Stimulated activated CD8-positive, alpha-beta memory T cell treated with anti-CD3 and anti-CD28 coated beads, Interleukin-7, amount 100 ng/mL, for 4 hours (primary cell): Measurements from ENCODE around the gene WWC2.
"Not testable (repeated sequence)": the region's sequence is repeated elsewhere in the genome, so short reads cannot be mapped to it uniquely, and the experiment has no call there.

Experiments used
- DNase-seq, 2 donors: peaks; one replicate each; pipeline ENCODE4 v3.0.0-alpha.2; 2020; ENCODE audit warnings: low read depth in 2 of 2

Gene WWC2

DNA sequence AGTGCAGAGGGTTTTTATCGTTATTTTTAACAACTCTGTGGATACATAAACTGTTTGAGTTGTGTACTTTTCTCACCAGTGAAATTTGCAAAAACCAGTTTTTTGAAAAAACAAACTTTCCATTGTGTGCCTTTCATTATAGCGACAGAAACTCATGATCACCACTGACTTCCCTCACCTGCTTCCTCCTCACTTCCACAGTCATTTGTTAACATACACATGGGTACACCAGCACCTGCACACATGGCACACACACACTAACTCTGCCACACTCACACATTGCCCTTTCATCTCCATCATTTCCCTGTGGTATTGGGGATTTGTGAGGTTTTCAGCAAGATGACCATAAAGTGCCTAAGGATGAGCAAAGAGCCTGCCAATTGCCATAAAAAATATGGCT, 200.4 kb downstream of the WWC2 start:
- no peak for DNase-seq

DNA sequence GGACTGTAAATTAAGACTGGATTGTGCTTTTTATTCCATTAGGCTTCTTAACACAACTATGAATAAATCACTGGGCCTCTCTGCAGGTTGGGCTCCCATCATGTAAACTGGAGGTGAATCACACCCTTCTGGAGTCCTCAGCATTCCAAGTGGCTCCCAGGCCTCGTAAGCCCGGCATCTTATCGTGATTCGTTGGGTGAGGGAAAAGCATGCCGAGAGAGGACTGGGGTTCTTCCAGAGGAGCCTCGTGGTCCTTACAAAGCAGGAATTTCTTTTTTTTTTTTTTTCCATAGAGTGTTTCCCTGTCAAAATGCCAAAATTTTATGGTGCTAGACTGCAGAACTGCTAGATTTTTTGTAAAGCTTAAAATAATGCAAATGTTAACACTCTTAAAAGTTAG, 201.0 kb downstream of the WWC2 start:
- DNase-seq = no peak

DNA sequence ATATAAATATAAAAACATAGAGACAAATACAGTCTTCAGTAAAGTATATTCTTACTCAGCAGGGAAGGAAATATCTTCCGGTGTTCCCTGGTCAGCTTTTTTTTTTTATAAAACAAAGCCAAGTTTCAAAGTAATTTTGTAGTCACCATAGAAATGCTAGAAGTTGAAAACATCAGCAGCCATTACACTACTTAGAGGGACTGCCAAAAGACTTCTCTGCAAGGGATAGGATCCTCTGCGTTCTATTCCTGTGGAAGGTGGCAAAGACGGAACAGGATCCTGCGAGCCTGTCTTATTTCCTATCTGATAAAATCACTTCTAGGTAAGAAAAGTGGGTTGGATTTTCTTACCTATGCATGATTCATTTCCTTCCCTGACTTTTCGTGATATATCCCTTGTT, 201.6 kb downstream of the WWC2 start:
- DNase-seq = no peak

DNA sequence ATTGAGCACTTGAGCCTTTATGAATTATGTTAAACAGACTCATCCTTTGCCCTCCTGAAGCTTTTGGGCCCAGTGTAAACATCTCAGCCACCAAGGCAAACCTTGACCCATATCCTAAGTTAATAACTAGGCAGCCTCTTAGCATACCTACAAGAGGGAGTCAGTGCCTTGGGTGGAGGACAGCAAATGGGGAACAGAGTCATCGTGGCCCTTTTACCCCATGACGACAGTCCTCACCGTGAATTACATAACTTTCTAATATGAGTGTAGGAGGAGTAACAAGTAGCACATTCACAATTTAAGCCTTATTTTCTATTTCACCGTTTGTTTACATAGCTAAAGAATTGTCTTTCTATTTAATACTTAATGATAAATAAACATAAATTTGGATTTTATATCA, 204.2 kb downstream of the WWC2 start:
- DNase-seq = no peak

DNA sequence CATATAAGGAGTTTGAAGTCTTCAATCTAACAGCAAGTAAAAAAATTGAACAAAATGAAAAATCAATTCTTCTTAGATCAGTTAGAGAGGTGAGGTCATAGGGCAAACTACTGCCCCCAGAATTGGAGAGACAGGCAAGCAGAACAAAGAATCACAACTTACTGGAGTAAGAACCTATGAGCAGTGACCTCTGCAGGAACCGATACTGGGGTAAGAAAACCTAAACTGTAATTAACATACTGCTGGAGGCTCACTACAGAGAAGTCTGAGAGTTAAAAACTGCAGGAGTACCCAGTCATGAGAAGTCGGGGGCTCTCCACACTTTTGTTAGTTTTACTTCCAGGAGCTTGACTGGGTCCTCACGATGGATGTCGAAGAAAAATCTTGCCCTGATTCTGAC, 205.0 kb downstream of the WWC2 start:
- no peak for DNase-seq

DNA sequence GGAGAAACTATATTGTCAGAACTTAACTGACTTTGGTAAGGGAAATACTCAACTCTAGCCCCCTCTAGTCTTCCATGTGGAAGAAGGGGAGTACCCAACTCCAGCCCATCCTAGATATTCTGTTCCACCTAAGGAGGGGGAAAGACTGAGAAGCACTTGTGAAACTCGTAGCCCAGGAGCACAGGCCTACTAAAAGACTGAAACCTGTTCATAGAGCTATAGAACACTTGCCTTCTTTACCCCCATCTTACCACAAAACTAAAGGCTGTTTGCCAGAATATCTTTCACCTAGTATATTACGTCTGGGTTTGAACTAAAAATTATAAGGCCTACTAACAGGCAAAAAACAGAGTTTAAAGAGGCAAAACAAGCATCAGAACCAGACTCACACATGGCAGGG, 205.5 kb downstream of the WWC2 start:
- DNase-seq = no peak

DNA sequence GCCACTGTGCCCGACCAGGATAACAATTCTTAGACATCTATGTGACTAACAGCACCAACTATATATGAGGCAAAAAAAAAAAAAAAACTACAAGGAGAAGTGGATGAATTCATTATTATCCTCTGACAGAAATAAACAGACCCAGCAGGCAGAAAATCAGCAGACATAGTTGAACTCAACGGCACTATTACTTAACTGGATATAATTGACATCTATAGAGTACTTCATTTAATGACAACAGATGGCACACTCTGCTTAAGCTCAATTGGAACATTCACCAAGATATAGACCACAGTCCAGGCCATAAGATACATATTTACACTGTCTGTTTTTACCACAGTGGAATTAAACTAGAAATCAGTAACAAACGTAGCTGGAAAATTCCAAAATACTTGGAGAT, 207.8 kb downstream of the WWC2 start:
- no peak for DNase-seq

DNA sequence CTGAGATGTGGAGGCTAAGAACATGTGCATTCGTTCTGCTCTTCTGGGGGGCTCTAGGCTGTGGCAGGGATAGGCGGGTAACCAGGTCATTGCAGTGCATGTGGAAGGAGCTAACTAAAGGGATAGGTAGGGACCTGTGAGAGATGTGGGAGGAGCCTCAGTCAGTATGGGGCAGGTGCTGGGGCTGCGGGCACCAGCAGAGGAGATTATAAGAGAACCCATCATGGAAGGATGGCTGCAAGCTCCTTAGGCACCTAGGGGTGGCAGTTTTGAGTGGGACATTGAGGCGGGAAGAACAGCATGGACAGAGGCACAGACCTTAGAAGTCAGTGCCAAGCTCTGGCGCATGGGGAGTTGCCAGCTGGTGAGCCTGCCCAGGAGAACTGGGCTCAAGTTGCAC, 213.8 kb downstream of the WWC2 start:
- no peak for DNase-seq

DNA sequence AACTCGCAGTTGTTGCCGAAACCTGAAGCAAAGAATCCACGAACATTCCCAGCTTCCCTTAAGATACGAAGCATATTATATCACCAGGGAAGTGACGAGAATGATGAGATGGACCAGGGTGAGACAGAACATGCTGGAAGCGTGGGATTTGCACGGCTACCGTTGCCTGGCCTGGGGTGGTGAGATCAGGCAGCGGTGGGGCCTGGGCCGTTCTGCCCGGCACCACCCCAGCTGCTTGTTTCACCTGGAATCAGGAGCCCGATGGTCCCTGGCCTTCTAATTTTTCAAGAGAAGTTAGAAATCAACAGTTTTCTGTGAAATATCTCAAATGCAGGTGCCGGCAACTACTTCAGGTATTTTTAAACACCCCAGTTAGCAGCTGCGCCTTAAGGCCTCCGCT, 215.3 kb downstream of the WWC2 start:
- no peak for DNase-seq

DNA sequence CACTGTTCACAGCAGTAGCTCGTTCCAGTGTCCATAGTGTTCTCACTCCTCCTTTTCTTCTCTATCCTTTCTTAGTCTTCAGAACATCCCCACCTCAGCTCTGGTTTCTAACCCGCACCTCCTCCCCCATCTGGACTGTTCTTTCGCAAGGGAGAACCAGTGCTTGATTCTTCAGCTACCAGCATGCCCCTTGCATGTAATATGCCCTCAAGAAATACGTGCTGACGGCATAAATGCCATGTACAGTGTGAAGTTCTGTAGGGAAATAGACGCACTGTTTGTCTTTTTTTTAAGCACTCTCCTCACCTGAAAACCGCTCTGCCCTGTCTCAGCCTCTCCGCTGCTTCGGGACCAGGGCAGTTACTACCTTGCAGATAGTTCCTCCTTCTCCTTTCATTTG, 215.7 kb downstream of the WWC2 start:
- no peak for DNase-seq

DNA sequence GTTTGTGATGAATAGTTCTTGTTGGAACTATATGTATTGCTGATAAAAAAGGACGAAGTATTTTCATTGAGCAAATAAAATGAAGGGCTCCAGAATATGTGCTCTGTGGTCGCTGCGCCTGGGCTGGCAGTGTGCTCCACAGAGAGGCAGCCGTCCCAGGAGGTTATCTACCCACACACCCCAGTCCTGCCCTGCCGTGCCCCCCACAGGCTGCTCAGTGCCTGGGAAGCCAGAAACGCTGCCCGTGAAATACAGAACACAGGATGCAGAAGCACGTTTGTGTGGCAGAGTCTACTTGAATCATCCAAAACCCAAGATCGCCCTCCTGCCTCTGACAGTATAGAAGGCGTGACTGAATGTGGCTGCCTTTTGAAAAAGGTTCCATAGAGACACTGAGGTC, 219.6 kb downstream of the WWC2 start:
- DNase-seq = no peak

DNA sequence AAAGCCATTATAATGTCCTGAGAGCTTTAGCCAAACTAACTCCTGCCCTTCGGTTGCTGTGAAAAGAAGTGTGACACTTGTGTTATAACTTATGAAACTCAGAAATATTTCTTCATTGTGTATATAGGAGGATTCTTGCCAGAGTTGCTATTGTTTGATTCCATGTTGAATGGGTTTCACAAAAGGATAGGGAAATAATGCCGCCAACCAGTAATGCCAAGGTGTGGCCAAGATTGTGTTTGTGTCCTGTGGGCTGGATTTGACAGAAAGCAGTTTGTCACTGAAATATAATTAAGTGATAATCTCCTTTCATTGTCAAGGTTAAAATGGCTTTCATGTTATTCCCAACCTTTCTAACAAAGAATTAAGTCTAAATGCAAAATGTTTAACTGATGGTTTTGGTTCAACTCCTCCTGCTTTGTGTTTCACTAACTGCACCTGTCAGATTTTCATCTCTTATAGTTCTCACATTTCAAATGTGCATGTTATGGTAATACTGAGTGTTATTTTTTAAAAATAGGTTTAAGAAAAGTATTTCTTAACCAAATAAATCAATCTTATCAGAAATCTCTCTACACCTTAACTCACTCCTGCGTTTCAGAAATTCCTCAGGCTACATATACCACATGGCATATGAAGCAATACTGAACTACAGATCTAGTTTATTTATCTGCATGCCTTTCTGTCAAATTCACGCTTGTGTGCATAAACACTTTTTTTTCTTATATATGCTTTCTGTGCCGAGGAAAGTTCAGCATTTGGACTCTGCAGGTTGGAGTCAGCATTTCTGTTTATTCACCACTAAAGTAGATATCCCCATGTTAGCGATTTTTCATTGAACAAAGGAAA, 221.4 kb downstream of the WWC2 start, which contains the start of gene CLDN22:
Gene CLDN22, minus strand, starts transcription at position 66 of the 849 bp plus-strand sequence. Its CDS starts 58 bp downstream, at position 8.
- no peak for DNase-seq

DNA sequence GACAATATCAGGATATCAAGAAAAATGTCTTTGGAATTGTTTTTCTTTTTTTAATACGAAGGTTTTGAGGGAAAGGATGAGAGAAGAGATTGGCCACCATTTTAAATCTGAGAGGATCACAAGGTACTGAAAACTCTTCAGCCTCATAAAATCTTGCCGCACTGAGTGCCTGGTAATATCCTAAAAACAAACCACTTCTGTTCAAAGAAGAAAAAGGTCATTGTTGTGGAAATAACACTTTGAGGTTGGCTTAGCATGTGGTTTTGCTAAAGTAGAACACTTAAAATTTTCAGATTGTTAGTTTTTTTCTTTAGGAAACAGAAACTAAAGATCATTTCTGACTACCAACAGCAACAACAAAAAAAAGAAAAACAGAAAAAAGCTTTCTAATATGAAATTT, 222.0 kb downstream of the WWC2 start:
- no peak for DNase-seq

DNA sequence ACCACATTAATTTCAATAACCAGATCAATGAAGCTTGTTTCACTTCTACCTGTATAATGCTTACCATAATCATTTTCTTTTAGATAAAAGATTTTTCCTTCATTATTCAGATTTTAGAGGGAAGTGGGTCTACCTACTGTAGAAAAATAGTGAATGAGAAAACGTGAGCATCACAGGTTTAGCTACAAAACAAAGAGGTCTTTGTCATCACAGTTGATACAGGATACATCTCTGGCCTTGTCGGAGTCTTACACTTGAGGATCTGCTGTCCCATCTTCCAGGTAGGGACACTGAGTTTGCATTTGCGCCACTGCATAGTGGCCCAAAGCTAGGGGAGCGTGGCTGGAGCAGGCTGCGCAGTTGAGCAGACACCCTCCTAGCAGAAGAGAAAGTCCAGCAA, 222.5 kb downstream of the WWC2 start:
- DNase-seq = no peak

DNA sequence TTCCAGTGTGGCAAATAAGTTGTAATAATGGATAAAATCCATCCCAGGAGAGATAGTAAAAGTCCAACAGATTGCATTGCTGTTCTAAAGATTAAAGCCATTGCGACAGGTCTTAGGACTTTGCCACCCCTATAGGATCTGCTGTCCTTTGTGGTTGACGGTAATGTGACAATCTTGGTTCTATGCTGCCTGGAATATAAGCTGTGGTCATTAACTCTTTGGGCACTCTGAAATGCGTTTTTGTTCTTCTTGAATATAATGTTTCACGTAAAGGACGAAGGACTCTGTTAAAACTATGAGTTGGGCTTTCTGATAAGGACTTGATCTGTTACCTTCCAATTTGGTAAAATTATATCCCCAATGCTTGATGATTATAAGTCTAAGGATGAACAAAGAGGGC, 223.3 kb downstream of the WWC2 start, which contains the start of gene CLDN24:
Gene CLDN24, minus strand, starts transcription at position 101 of the 400 bp plus-strand sequence. Its CDS starts 0 bp downstream, at position 101.
- DNase-seq = no peak

DNA sequence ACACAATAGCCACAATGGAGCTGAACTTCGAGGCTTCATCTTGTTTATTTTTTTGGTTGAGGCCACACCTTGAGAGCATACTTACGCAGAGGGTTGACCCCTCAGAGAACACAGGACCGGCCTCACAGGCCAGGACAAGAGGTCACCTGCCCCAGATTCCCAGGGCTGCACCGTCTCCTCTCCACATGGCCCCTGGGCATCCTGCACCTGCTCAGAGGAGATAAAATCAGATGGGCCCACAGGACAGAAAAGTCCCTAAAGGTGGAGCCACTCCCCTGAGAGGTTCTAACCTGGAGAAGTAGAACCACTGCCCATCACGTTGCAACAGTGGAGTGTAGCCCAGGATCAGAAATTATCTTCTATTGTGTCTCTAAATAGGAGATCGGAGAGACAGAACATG, 224.2 kb downstream of the WWC2 start:
- DNase-seq = no peak

DNA sequence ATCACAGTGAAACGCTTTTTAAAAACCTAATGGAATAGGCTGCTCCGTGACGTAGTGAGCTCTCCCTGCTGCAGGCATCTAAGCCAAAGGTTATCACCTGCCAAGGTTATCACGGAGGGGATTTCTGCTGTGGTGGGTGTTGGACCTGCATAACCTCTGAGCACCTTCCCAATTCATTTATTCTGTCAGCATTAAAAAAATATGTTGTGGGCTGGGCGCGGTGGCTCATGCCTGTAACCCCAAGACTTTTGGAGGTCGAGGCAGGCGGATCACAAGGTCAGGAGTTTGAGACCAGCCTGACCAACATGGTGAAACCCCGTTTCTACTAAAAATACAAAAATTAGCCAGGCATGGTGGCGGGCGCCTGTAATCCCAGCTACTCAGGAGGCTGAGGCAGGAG, 225.0 kb downstream of the WWC2 start:
- DNase-seq = not testable (repeated sequence)

DNA sequence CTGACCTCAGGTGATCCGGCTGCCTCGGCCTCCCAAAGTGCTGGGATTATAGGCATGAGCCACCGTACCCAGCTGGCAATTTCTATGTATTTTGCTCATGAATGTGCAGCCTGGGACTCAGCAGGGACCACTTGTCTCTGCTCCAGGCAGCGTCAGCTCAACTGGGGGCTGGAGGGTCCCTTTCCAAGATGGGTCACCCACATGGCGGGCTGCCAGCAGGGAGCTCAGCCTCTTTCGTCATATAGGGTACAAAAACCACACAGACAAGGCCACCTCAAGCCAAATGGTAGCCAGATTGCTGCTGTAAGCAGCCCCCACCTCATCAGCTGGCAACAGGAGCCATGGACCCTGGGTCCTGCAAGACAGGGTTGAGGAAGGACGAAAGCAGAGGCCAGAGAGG, 225.6 kb downstream of the WWC2 start:
- no peak for DNase-seq

DNA sequence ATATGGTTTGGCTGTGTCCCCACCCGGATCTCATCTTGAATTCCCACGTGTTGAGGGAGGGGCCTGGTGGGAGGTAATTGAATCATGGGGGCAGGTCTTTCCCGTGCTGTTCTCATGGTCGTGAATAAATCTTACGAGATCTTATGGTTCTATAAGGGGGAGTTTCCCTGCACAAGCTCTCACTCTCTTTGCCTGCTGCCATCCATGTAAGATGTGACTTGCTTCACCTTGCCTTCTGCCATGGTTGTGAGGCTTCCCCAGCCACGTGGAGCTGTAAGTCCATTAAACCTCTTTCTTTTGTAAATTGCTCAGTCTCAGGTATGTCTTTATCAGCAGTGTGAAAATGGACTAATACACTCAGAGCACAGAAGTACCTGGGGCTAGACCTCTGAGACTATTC, 227.3 kb downstream of the WWC2 start:
- DNase-seq = not testable (repeated sequence)

DNA sequence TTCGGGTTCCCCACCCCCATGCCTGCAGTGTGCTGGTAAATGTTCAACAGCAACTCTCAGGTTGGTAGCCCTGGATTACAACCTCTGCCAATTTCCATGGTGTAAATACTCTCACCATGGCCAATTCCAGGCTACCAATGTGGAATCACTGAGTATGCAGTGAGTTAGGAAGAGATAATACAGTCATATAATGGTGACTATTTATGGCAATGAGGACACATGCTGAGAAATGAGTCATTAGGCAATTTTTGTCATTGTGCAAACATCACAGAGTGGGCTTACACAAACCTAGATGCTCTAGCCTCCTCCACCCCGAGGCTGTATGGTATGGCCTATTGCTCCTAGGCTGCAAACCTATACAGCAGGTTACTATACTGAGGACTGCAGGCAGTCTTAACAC, 227.8 kb downstream of the WWC2 start:
- DNase-seq = no peak

DNA sequence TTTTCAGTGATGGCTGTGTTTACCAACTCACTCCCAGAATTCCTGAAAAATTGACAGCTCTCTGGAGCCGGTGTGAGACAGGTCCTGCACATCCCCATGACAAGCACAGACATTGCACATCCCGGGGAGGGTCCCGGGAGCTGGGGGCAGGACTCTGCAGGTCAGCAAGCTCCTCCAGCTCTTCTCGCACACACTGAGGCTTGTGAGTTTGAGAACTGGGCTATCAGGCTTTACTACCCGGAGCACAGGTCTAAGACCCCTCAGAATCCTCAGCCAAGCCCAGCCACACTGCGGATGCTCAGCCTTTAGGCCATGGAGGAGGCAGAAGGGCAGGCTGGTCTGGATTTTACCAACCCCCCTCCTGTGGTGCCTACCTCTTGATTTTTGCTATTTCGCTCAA, 228.8 kb downstream of the WWC2 start:
- DNase-seq = no peak

DNA sequence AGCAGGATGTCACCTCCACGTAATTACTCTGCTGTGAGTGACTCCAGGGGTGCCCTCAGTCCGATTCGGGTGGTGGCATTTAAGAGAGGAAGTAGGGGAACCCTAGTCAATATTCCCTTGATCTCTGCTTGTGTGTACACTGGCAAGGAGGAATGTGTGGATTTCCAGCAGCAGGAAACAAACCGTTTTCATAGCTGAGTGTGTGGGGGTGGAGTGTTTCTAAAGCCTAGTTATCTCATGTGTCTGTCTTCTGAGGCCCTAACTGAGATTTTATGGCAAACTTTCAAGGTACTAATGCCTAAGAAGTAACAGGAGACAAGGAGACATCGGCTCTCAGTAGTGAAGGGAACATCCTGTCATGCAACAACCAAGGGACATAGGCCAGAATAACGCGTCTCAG, 229.8 kb downstream of the WWC2 start:
- DNase-seq = no peak

DNA sequence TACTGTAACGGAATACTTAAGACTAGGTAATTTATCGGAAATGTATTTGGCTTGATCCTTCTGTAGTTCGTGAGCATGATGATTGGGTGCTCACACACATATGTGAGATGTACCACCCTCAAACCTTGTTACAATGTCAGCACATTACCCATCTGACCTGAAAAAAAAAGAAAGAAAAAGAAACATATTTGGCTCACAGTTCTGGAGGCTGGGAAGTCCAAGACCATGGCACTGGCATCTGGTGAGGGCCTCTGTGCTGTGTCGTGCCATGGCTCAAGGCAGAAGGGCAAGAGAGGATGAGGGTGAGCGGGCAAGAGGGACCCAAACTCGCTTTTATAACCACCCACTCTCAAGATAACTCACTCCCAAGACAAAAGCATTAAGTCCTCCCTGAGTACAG, 230.2 kb downstream of the WWC2 start:
- no peak for DNase-seq
